ENCODE data around the gene TMEM263. TPM values are rescaled to one million over a fixed set of nuclear protein-coding genes. Genes with fewer than 3 reads are reported as not detected.

Gene TMEM263
- total RNA-seq, 2 experiments from 2014 or later: 34.1 to 60.0 TPM

- no peaks in the 10 kb centered on the region for H3K79me2 ChIP-seq (ENCODE audit: insufficient read depth, low read depth, low read length)
- intact Hi-C loops (cut with micrococcal nuclease; ENCODE audit: unreplicated experiment): no loop called here
- H3K4me2 ChIP-seq (ENCODE audit: low read length): no peak overlapping the region
- TF ChIP-seq CTCF (conservative IDR thresholded peaks at IDR 0.05; ENCODE audit: low read length): no peak
- TF ChIP-seq EZH2phosphoT487 (IDR thresholded peaks at IDR 0.05; ENCODE audit: borderline replicate concordance, low read depth, low read length): no peak
- BruUV-seq (replicated peaks): no TSS peak
- peaks cover 25% of the 10 kb centered on the region for H3K9me3 ChIP-seq (ENCODE audit: low read length)
- no peak overlapping the region for H3K4me3 ChIP-seq (ENCODE audit: low read depth, low read length, poor library complexity, severe bottlenecking)
- no peaks in the 10 kb centered on the region for H3K9me2 ChIP-seq (ENCODE audit: insufficient read depth, low read length)
- no peaks in the 10 kb centered on the region for H4K20me1 ChIP-seq (ENCODE audit: insufficient read depth, low read length)
- no peak overlapping the region for H2AFZ ChIP-seq (ENCODE audit: low read length)
- no peak overlapping the region for H3K27ac ChIP-seq (ENCODE audit: low read depth, low read length, poor library complexity, severe bottlenecking)
- no peaks in the 10 kb centered on the region for H3K36me3 ChIP-seq (ENCODE audit: insufficient read depth, low read length)
- H3K4me1 ChIP-seq (ENCODE audit: insufficient read depth, low read length, poor library complexity, severe bottlenecking): no peaks in the 10 kb centered on the region
- no peak for DNase-seq (ENCODE audit: low spot score)
- POLR2A ChIA-PET: interaction anchor here (0.7 kb wide), 1 partner anchor 171 kb away, joined by 4 read pairs; no protein-coding TSS in a partner anchor
- CTCF ChIA-PET (ENCODE audit: unreplicated experiment): no interaction called here
These were observed 8.2 kb upstream of the TMEM263 start for GRCh38 chr12:106947461-106947860.

- Histone ChIP-seq H3K27ac (ENCODE audit: low read depth, low read length, poor library complexity, severe bottlenecking) (no peak overlapping the region), H3K79me2 (ENCODE audit: insufficient read depth, low read depth, low read length) (no peaks in the 10 kb centered on the region), H3K9me2 (ENCODE audit: insufficient read depth, low read length) (no peaks in the 10 kb centered on the region), H3K4me1 (ENCODE audit: insufficient read depth, low read length, poor library complexity, severe bottlenecking) (peaks cover 11% of the 10 kb centered on the region), H3K9me3 (ENCODE audit: low read length) (peaks cover 16% of the 10 kb centered on the region; the same call in 1 of the 2 replicates), H3K36me3 (ENCODE audit: insufficient read depth, low read length) (no peaks in the 10 kb centered on the region; the same call in 1 of the 2 replicates), H4K20me1 (ENCODE audit: insufficient read depth, low read length) (no peaks in the 10 kb centered on the region), H2AFZ (ENCODE audit: low read length) (no peak overlapping the region), H3K4me2 (ENCODE audit: low read length) (no peak overlapping the region), H3K4me3 (ENCODE audit: low read depth, low read length, poor library complexity, severe bottlenecking) (no peak overlapping the region)
- TF ChIP-seq EZH2phosphoT487 (IDR thresholded peaks at IDR 0.05; ENCODE audit: borderline replicate concordance, low read depth, low read length) (no peak), CTCF (conservative IDR thresholded peaks at IDR 0.05; ENCODE audit: low read length) (no peak)
- intact Hi-C loops (cut with micrococcal nuclease; ENCODE audit: unreplicated experiment): loop anchor here (10.0 kb wide), 1 partner anchor 1684 kb away; the partner anchor contains the start of gene SELPLG
- DNase-seq (ENCODE audit: low spot score): no peak
- ChIA-PET CTCF (ENCODE audit: unreplicated experiment) (no interaction called here), POLR2A (interaction anchor here (0.5 kb wide), 1 partner anchor 81 kb away, joined by 4 read pairs; no protein-coding TSS in a partner anchor)
- BruUV-seq (replicated peaks): no TSS peak
These were observed 5.1 kb upstream of the TMEM263 start for GRCh38 chr12:106950591-106950990.

Measured in OCI-LY7 (cell line).